HG02938 (cell line): Measurements from ENCODE around the gene PTGDS.

Experiments used
- ATAC-seq: cut with Tn5 transposase; IDR thresholded peaks from one replicate; pipeline ENCODE4 v1.9.1; 2021; ENCODE audit warnings: mild to moderate bottlenecking, moderate library complexity; ENCODE audit not compliant: unreplicated experiment

PTGDS gene

GRCh38 chr9:136972335-136972734, 5.0 kb upstream of the PTGDS start:
- no peak for ATAC-seq

GRCh38 chr9:136972743-136973142, 4.6 kb upstream of the PTGDS start:
- ATAC-seq, result no peak

- ATAC-seq, result no peak
Measured at GRCh38 chr9:136973618-136974617, 3.4 kb upstream of the PTGDS start.

GRCh38 chr9:136974817-136975535, 2.3 kb upstream of the PTGDS start:
- ATAC-seq, result no peak

GRCh38 chr9:136975644-136976043, 1.7 kb upstream of the PTGDS start:
- no peak for ATAC-seq

- ATAC-seq, result no peak
Measured at GRCh38 chr9:136977649-136978072, 357 bp downstream of the PTGDS start.

- ATAC-seq, result no peak
Measured at GRCh38 chr9:136978073-136978864, 965 bp downstream of the PTGDS start.

GRCh38 chr9:136978865-136979544, 1.7 kb downstream of the PTGDS start:
- ATAC-seq, result no peak

GRCh38 chr9:136979769-136980587, 2.7 kb downstream of the PTGDS start:
- no peak for ATAC-seq

GRCh38 chr9:136980669-136981478, 3.6 kb downstream of the PTGDS start:
- ATAC-seq, result no peak

GRCh38 chr9:136981588-136982231, 4.4 kb downstream of the PTGDS start:
- no peak for ATAC-seq

- ATAC-seq, result no peak
Measured at GRCh38 chr9:136982232-136983051, 5.1 kb downstream of the PTGDS start, which contains the start of gene LCNL1. Gene LCNL1 (plus strand): TSS chr9:136982993. CDS start chr9:136983587, 594 bp downstream.

- no peak for ATAC-seq
Measured at GRCh38 chr9:136983167-136983566, 5.9 kb downstream of the PTGDS start.

GRCh38 chr9:136983656-136984314, 6.5 kb downstream of the PTGDS start:
- no peak for ATAC-seq

GRCh38 chr9:136984464-136985026, 7.2 kb downstream of the PTGDS start:
- ATAC-seq, result no peak

GRCh38 chr9:136985027-136985602, 7.8 kb downstream of the PTGDS start:
- ATAC-seq, result no peak
